Measurements from ENCODE around the gene UNC80. TPM values are rescaled to one million over a fixed set of nuclear protein-coding genes. Genes with fewer than 3 reads are reported as not detected.
A peak's percentile ranks its signal among the peaks of the same experiment; 100 is the strongest.

UNC80 gene
- total RNA-seq, 4 donors from 2014 or later: 0.02 to 0.62 (median 0.15) TPM; not detected in 1

- H3K4me3 ChIP-seq (ENCODE audit: low read depth, poor library complexity, severe bottlenecking): no peak overlapping the region
- no peak for TF ChIP-seq POLR2A (IDR thresholded peaks at IDR 0.05)
- TF ChIP-seq CTCF (IDR thresholded peaks at IDR 0.05): no peak
- intact Hi-C loops (cut with DNase I; ENCODE audit: low total_unique reads): no loop called here
- 69 to 70% methylated on average over 9 of the region's 9 CpGs for WGBS, 2 donors
- DNase-seq (ENCODE audit: low spot score in 2 of 2): peak in 1 of 2 donors; percentile 21
These were observed 101.0 kb downstream of the UNC80 start for GRCh38 chr2:209872675-209873074.

DNA sequence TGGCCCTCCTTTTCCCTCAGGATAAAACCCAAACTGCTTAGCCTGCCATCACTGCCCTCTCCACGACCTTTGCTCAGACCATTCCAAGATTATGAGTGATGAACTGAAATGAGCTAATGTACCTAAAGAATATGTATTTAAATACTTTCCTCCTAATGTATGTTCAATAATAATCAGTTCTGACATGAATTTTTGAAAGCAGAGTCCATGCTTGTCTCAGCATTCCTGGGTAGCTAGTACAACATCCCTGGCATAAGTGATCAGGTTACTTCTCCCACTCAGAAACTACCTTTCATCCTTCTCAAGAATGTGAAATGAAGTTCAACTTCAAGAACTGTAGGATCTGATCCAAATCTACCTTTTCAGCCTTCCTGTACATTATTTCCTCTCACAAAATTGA lies 103.6 kb downstream of the UNC80 start:
- H3K4me3 ChIP-seq (ENCODE audit: low read depth, poor library complexity, severe bottlenecking): no peak overlapping the region
- no peak for DNase-seq (ENCODE audit: low spot score in 2 of 2)
- TF ChIP-seq CTCF (IDR thresholded peaks at IDR 0.05) (no peak), POLR2A (IDR thresholded peaks at IDR 0.05) (no peak)
- intact Hi-C loops (cut with DNase I; ENCODE audit: low total_unique reads): no loop called here
- 63 to 70% methylated on average over 1 of the region's 1 CpG for WGBS, 2 donors

GRCh38 chr2:209876211-209876610 lies 104.6 kb downstream of the UNC80 start:
- intact Hi-C loops (cut with DNase I; ENCODE audit: low total_unique reads): no loop called here
- DNase-seq (ENCODE audit: low spot score in 2 of 2): no peak
- WGBS, 2 donors: 21 to 26% methylated on average over 1 of the region's 1 CpG
- TF ChIP-seq POLR2A (IDR thresholded peaks at IDR 0.05) (no peak), CTCF (IDR thresholded peaks at IDR 0.05) (no peak)
- H3K4me3 ChIP-seq (ENCODE audit: low read depth, poor library complexity, severe bottlenecking): no peak overlapping the region

- TF ChIP-seq POLR2A (IDR thresholded peaks at IDR 0.05): no peak
- TF ChIP-seq CTCF (IDR thresholded peaks at IDR 0.05): no peak
- no peak overlapping the region for H3K4me3 ChIP-seq (ENCODE audit: low read depth, poor library complexity, severe bottlenecking)
- 89% methylated on average over 4 of the region's 4 CpGs for WGBS, 2 donors
- no peak for DNase-seq (ENCODE audit: low spot score in 2 of 2)
- intact Hi-C loops (cut with DNase I; ENCODE audit: low total_unique reads): no loop called here
These were observed 107.1 kb downstream of the UNC80 start for GRCh38 chr2:209878701-209879100.

- intact Hi-C loops (cut with DNase I; ENCODE audit: low total_unique reads): no loop called here
- H3K4me3 ChIP-seq (ENCODE audit: low read depth, poor library complexity, severe bottlenecking): no peak overlapping the region
- no peak for DNase-seq (ENCODE audit: low spot score in 2 of 2)
- 68 to 79% methylated on average over 1 of the region's 1 CpG for WGBS, 2 donors
- TF ChIP-seq CTCF (IDR thresholded peaks at IDR 0.05) (no peak), POLR2A (IDR thresholded peaks at IDR 0.05) (no peak)
These were observed 129.0 kb downstream of the UNC80 start for GRCh38 chr2:209900638-209901037.

DNA sequence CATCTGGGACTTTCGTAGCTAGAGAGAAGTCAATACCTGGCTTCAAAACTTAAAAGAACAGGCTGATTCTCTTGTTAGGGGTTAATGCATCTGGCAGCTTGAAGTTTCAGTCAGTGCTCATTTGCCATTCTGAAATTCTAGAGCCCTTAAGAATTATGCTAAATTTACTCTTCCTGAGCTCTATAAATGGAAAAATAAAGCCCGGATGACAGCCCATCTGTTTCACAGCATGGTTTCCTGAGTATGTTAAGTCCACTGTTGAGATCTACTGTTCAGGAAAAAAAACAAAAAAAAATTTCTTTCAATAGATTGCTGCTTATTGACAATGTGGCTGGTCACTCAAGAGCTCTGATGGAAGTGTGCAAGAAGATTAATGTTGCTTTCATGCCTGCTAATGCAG lies 129.5 kb downstream of the UNC80 start:
- no peak for DNase-seq (ENCODE audit: low spot score in 2 of 2)
- no peak for TF ChIP-seq CTCF (IDR thresholded peaks at IDR 0.05)
- TF ChIP-seq POLR2A (IDR thresholded peaks at IDR 0.05): no peak
- 69 to 75% methylated on average over 2 of the region's 2 CpGs for WGBS, 2 donors
- no peak overlapping the region for H3K4me3 ChIP-seq (ENCODE audit: low read depth, poor library complexity, severe bottlenecking)
- intact Hi-C loops (cut with DNase I; ENCODE audit: low total_unique reads): no loop called here

All from lower leg skin (tissue), 4 donors.